HL-60 (cell line): ENCODE data around the gene EIF1AX.
"Not testable (repeated sequence)": the region's sequence is repeated elsewhere in the genome, so short reads cannot be mapped to it uniquely, and the experiment has no call there.

Experiments
- DNase-seq, 2 experiments: peaks; one replicate each; pipeline ENCODE4 v3.0.0-alpha.2; 2010 to 2020; ENCODE audit warnings: low read depth in 1 of 2, low spot score in 1 of 2
- H3K27ac ChIP-seq: fragments of 250-450 bp; sonication (Bioruptor Pico); replicated peaks from 2 replicates; pipeline ENCODE4 v1.5.1; 2020; ENCODE audit warnings: mild to moderate bottlenecking, moderate library complexity
- H3K27me3 ChIP-seq: fragments of 250-450 bp; sonication (Bioruptor Pico); 2 replicates; pipeline ENCODE4 v1.5.1; 2021; ENCODE audit warnings: mild to moderate bottlenecking, moderate library complexity; ENCODE audit not compliant: insufficient read depth, poor library complexity, severe bottlenecking
- H3K4me3 ChIP-seq: replicated peaks from 2 replicates; pipeline ENCODE4 v1.5.1; 2011; ENCODE audit warnings: mild to moderate bottlenecking, control low read depth, low read length; ENCODE audit not compliant: insufficient read depth
- GABPA ChIP-seq: IDR thresholded peaks from 2 replicates; pipeline ENCODE4 v1.6.1; 2012; ENCODE audit warnings: low read depth
- POLR2AphosphoS5 ChIP-seq: IDR thresholded peaks from 2 replicates; pipeline ENCODE4 v1.6.1; 2012; ENCODE audit warnings: low read depth
- SPI1 ChIP-seq: IDR thresholded peaks from 2 replicates; pipeline ENCODE4 v1.6.1; 2012; ENCODE audit warnings: low read depth, mild to moderate bottlenecking, borderline replicate concordance
- TF ChIP-seq, protein P1 (sequence below): IDR thresholded peaks from one replicate; pipeline ENCODE4 v1.5.1; 2011; ENCODE audit warnings: low read length, control low read depth, inconsistent platforms; ENCODE audit not compliant: insufficient read depth
- TF ChIP-seq, protein P2 (sequence below): IDR thresholded peaks from 2 replicates; pipeline ENCODE4 v1.6.1; 2012; ENCODE audit warnings: low read depth; ENCODE audit not compliant: insufficient replicate concordance

EIF1AX gene

DNA sequence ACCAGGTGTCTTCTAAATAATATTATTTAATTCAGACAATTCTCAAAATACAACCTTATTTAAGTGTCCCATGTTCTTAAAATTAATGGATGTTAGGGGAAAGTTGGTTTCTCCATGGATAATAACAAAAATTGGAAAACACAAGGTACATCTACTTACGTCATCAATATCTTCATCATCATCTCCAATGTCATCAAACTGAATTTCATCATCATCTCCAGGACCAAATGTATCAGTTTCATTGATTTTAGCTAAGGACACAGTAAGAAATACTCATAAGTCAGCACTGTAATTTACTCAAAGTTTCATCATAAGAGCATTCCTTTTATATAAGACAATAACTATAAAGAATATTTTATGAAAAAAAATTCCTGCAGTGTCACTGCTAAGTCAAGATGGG is 11.3 kb downstream of the EIF1AX start:
- no peak for DNase-seq
- H3K27ac ChIP-seq, result no peak overlapping the region
- no peaks in the 10 kb centered on the region for H3K27me3 ChIP-seq
- no peak for TF ChIP-seq SPI1
- no peak for TF ChIP-seq GABPA
- no peak for TF ChIP-seq POLR2AphosphoS5
- TF ChIP-seq, protein P1, sequence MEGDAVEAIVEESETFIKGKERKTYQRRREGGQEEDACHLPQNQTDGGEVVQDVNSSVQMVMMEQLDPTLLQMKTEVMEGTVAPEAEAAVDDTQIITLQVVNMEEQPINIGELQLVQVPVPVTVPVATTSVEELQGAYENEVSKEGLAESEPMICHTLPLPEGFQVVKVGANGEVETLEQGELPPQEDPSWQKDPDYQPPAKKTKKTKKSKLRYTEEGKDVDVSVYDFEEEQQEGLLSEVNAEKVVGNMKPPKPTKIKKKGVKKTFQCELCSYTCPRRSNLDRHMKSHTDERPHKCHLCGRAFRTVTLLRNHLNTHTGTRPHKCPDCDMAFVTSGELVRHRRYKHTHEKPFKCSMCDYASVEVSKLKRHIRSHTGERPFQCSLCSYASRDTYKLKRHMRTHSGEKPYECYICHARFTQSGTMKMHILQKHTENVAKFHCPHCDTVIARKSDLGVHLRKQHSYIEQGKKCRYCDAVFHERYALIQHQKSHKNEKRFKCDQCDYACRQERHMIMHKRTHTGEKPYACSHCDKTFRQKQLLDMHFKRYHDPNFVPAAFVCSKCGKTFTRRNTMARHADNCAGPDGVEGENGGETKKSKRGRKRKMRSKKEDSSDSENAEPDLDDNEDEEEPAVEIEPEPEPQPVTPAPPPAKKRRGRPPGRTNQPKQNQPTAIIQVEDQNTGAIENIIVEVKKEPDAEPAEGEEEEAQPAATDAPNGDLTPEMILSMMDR, result no peak
- TF ChIP-seq, protein P2, sequence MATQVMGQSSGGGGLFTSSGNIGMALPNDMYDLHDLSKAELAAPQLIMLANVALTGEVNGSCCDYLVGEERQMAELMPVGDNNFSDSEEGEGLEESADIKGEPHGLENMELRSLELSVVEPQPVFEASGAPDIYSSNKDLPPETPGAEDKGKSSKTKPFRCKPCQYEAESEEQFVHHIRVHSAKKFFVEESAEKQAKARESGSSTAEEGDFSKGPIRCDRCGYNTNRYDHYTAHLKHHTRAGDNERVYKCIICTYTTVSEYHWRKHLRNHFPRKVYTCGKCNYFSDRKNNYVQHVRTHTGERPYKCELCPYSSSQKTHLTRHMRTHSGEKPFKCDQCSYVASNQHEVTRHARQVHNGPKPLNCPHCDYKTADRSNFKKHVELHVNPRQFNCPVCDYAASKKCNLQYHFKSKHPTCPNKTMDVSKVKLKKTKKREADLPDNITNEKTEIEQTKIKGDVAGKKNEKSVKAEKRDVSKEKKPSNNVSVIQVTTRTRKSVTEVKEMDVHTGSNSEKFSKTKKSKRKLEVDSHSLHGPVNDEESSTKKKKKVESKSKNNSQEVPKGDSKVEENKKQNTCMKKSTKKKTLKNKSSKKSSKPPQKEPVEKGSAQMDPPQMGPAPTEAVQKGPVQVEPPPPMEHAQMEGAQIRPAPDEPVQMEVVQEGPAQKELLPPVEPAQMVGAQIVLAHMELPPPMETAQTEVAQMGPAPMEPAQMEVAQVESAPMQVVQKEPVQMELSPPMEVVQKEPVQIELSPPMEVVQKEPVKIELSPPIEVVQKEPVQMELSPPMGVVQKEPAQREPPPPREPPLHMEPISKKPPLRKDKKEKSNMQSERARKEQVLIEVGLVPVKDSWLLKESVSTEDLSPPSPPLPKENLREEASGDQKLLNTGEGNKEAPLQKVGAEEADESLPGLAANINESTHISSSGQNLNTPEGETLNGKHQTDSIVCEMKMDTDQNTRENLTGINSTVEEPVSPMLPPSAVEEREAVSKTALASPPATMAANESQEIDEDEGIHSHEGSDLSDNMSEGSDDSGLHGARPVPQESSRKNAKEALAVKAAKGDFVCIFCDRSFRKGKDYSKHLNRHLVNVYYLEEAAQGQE, result no peak
- H3K4me3 ChIP-seq, result no peak overlapping the region

DNA sequence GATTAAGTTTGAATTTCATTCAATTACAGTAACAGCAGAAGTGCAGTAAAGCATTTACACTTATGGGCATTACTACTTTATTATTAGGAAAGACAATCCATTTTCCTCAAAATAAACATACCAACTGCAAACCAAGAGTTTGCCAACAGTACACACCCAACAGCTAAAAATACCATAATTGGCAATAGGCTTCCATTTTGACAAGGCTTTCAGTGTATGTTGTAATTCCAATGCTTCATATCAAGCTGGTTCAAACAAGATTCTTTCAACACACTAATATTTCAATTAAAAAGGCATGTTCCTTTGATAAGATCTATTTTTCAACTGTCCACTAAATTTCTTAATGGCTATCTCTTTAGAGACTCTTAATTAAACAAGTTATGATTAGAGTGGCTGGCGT is 12.1 kb downstream of the EIF1AX start:
- DNase-seq, result no peak
- Histone ChIP-seq H3K27ac (no peak overlapping the region), H3K27me3 (no peaks in the 10 kb centered on the region), H3K4me3 (no peak overlapping the region)
- TF ChIP-seq SPI1 (no peak), POLR2AphosphoS5 (no peak), GABPA (no peak)
- TF ChIP-seq, protein P1, result no peak
- TF ChIP-seq, protein P2, result no peak

DNA sequence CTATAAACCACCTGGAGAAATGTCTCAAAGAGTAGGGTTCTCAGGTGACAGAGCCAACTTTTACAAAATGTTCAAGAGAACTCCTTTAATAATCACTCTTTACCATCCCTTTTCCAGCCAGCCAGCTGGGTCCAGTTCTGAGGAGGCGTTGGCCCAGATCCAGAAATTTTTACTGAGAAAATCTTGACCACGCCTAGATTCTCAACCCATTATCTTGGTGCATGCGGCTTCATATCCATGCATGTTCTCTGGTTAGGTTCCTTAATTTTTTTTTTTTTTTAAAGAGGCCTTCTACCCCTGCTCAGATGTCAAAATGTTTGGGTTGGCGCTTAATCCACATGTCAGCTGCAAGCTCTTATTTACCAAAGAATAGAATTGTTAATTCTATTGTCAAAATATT is 13.0 kb downstream of the EIF1AX start:
- no peak for TF ChIP-seq POLR2AphosphoS5
- no peak for TF ChIP-seq SPI1
- TF ChIP-seq, protein P1, result no peak
- TF ChIP-seq, protein P2, result no peak
- no peak for DNase-seq
- Histone ChIP-seq H3K27me3 (no peaks in the 10 kb centered on the region), H3K27ac (no peak overlapping the region), H3K4me3 (no peak overlapping the region)

DNA sequence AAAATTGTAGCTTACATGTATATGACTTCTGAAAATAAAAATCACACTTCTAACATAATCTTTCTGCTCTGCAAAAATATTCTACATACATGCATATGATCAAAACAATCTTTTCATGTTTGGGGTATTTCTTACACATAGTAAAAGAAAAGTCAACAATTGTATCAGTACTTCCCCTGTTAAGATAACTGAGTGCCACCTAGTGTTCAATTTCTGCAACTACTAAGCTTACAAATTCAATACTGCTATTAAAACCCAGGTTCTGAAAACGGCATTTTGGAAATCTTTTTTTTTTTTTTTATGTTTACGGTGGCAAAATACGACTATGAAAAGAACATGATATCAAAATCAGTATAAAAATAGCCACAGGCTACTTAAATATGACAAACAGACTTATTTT is 14.2 kb downstream of the EIF1AX start:
- H3K27me3 ChIP-seq, result not testable (repeated sequence)

DNA sequence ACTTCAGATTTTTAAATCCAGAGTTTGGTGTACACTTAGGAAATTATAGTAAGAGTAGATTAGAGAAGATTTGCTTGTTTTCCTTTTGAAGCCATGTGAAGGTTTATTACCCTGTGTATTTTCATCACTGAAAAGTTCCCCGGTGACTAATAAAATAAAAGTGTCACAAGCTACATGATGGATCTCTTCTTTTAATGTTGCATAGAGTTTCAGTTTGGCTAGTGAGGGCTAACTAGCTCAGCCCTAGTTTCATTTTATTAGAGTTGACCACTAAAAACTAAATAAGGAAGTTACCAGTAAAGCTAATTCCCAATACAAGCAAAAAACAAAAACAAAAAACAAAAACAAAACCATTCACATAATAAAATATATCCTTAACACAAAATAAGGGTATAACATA is 14.8 kb downstream of the EIF1AX start:
- not testable (repeated sequence) for H3K27me3 ChIP-seq, DNase-seq

More for the DNA sequence above, 14.2 kb downstream of the EIF1AX start:
- DNase-seq, H3K4me3 ChIP-seq, H3K27ac ChIP-seq: not testable (repeated sequence)

More for the DNA sequence above, 14.8 kb downstream of the EIF1AX start:
- H3K4me3 ChIP-seq, H3K27ac ChIP-seq: not testable (repeated sequence)
